CD4-positive, alpha-beta T cell treated with Interleukin-6 at 100 ng/mL for 8 hours (primary cell): ENCODE data around the gene KRT81.
"Not testable (repeated sequence)": the region's sequence is repeated elsewhere in the genome, so short reads cannot be mapped to it uniquely, and the experiment has no call there.

Experiments used
- DNase-seq: peaks from one replicate; pipeline ENCODE4 v3.0.0-alpha.2; 2020; ENCODE audit warnings: mixed read lengths, low spot score

Gene KRT81

DNA sequence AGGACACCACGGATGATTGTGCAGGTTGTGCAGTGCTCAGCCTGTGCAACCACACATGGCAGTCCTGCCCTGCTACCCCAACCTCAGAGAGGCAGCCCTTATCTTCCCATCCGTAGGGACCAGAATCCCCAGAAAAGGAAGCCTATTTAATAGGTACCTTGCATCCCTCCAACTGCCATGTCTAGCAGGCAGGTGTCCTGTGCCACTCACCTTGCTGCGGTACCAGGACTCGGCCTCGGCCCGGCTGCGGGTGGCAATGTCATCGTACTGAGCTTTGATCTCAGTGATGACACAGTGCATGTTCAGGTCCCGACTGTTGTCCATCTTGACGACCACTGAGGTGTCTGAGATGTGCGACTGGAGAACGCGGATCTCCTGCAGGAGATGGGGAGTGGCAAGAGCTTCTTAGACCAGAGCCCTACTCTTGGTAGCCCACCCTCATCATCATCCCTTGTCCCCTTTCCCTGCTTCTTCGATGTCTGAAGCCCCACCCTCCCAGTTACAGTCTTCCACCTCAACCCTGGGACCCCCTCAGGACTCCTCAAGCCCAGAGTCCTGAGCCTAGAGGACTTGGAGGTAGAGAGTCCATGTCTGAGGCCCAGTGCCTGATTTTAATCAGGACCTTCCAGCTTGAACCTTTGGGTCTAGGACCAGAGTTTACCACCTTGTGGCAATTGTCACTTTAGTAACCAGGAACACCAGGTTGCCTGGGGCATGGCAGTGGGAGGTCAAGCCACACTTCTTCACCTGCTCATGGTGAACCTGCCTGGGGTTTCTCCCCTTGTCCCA is 37.7 kb downstream of the KRT81 start:
- DNase-seq, result no peak

GRCh38 chr12:52252728-52253343 is 38.5 kb downstream of the KRT81 start:
- no peak for DNase-seq

DNA sequence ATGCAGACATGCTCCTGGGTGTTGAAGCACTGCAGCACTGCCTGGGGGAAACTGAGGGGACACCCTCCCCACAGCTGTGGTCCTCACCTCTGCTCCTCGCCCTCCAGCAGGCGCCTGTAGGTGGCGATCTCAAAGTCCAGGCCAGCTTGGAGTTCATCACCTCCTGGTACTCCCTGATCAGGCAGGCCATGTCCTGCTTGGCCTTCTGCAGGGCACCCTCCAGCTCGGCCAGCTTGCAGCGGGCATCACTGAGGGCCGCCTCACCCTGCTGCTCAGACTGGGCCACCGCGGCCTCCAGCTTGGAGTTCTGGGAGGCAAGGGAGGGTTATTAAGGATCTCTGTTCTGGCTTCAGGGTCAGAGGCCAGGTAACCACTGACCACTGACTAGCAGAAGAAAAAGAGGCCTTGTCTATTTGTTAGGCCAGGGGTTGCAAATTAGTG is 39.1 kb downstream of the KRT81 start:
- DNase-seq, result not testable (repeated sequence)

GRCh38 chr12:52251367-52252051 is 39.8 kb downstream of the KRT81 start:
- DNase-seq, result no peak

- no peak for DNase-seq
Measured at GRCh38 chr12:52250048-52250990, 41.0 kb downstream of the KRT81 start.

- no peak for DNase-seq
Measured at GRCh38 chr12:52249511-52250047, 41.8 kb downstream of the KRT81 start.

DNA sequence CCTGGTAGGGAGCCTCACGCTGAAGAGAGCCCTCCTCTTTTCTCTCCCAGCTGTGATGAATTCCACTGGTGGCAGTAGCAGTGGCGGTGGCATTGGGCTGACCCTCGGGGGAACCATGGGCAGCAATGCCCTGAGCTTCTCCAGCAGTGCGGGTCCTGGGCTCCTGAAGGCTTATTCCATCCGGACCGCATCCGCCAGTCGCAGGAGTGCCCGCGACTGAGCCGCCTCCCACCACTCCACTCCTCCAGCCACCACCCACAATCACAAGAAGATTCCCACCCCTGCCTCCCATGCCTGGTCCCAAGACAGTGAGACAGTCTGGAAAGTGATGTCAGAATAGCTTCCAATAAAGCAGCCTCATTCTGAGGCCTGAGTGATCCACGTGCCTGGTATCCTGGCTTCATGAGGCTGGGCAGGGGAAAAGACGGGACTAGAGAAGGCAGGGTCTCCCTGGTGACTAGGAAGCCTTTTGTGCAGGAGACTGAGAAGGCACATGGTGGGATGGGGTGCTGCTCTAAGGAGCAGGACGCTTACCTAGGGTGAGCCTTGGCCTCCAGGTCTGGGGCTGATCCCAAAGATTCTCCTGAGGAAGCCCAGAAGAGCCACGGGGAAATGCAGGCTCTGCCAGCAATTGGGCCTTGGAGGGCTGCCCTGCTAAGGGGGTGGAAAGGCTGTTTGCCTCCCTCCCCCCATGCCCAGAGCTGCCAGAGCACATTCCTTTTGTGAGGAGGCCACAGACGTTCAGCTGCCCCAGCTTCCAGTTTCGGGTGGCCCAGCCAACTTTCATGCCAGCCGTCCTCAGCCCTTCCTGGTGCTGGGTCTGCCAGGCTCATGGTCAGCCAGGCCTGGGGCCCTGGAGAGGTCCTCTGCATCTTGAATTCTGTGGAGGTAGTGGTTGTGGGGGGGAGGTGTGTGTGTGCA is 42.5 kb downstream of the KRT81 start:
- DNase-seq, result no peak

- DNase-seq, result no peak
Measured at GRCh38 chr12:52247622-52248540, 43.5 kb downstream of the KRT81 start.

GRCh38 chr12:52246720-52247621 is 44.4 kb downstream of the KRT81 start:
- DNase-seq, result no peak

DNA sequence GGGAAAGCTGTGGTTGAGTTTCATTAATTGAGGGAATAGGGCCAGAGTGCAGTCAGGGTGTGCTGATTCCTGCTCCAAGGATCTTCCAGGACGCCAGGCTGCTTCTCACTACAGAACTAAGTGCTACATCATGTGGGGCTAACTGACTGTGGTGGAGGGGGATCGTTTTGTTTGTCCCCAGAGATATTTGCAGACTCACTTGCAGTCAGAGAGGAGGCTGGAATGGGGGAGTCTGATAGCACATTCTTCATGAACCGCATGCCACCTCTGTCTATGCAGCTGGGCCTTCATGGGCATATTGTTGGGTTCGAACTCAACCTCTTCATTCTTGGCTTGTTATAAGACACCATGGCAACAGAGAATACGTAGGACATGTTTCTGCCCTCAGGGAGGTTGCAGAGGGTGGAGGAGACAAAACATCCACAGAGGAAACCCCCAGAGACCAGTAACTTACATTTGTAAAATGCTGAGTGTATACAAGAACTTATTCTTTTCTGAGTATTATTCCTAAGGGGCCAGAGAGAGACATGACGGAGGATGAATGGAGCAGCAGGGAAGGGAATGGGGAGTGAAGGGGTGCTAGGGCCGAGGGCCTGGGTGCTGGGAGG is 45.3 kb downstream of the KRT81 start:
- DNase-seq, result no peak

- DNase-seq, result no peak
Measured at GRCh38 chr12:52245259-52245961, 45.9 kb downstream of the KRT81 start.

DNA sequence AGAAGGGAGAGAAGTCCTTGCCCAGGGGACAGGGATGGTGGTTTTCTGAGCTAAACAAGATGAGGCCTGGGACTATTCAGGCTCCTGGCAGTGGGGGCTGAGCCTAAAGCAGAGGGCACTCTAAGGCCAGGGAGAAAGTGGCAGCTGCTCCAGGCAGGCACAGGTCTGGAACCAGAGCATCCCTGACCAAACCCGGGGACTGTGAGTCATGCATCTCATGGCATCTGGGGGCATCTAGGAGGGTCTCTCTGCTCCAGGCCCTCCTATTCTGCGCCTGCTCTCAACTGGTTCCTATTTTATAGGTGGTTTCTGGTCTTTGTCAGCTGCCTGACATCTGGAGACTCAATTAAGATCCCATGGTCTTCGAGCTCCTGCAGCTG is 46.7 kb downstream of the KRT81 start:
- DNase-seq, result no peak

DNA sequence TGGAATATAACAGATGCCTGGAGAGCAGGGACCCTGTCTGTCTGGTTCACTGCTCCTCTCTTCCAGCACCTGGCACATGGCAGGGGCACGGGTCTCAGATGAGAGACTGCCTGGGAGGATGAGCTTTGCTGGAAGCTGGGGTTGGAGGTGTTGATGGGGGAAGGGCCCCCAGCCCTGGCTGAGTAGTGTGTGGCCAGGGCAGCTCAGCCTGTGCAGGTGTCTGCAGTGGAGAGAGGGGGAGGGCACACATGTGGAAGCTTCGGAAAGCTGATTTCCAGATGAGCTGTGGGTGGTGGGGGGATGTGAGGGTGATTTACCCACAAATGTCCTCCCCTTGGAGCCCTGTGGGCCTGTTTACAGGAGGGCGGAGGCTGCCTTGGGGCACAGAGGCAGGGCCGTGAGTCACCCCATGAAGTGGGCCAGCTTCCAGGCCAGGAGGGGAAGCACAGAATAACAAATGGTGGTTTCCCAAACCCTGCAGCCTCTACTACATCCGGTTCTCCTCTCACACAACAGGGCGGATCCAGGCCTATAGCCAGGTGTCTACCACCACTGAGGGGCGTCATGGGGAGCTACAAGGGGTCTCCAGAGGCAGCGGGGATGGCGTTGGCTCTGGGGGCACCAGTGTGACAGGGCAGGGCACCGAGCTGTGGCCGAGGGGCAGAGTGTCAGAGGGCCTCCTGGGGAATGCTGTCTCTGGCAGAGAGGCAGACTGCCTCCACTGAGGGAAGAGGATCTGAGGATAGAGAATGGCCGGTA is 47.3 kb downstream of the KRT81 start:
- peak; percentile 69 for DNase-seq

DNA sequence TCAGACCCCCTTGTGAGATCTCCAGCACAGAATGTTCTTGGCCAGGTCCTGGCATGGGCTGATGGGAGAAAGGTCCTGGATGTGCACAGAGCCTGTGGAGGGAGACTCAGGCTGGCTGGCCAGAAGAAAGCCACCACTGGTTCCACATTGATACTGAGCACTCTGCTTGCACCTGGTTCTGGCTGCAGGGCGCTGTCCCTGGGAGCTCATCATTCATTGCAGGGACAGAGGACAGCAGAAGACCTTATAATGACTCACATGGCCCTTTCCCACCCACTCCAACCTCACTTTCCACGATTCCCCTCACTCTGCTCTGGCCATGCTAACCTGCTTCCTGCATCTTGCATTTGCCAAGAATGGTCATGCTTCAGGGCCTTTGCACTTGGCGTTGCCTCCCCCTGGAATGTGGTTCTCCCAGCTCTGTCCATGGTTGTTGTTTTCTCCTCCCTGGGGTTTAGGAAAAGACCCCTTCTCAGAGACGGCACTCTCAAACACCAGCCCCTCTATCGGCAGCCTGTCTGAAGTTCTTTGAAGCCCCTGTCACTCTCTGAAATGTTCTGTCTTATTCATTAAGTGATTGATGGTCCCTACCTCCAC is 48.0 kb downstream of the KRT81 start:
- no peak for DNase-seq

DNA sequence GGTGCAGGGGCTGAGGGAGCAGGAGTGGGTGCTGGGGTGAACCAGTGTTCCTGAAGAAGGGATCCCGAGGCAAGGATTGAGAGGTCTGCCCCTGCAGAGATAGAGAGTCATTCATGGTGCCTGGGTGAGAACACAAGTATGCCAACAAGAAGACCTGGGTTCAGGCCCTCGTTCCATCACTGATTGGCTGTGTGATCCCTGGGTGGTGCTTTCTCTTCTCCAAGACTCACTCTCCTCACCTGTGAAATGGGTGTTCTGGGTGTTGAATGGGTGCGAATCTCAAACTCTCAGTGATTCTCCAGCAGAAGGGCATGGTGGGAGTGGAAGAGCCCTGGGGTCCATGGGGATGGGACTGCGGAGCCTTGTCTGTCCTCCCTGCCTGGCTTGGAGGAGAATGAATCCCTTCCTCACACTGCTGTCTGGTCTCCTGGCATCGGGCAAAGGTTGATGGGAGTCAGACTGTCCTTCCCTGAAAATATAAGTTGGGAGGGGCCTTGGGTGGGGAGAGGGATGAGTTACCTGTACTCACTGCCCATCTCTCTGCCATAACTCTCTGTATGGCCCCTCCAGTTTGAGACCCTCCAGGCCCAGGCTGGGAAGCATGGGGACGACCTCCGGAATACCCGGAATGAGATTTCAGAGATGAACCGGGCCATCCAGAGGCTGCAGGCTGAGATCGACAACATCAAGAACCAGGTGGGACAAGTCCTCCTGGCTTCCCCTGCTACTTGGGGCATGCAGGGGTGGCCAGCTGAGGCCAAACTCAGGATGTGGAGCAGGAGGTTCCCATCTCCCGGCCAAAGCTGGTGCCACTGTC is 48.7 kb downstream of the KRT81 start:
- no peak for DNase-seq
